C1 segment of cervical spinal cord (tissue), 14 donors: ENCODE data around the gene CAPZB.

Source experiments
- DNase-seq, 14 donors: peaks; one replicate each; lab custom pipeline; 2025; lab: John Stamatoyannopoulos, UW

Gene CAPZB

GRCh38 chr1:19331262-19331878 lies 154.0 kb downstream of the CAPZB start:
- no peak for DNase-seq

- DNase-seq: no peak
These were observed 154.7 kb downstream of the CAPZB start for GRCh38 chr1:19330449-19331135.

GRCh38 chr1:19329611-19330010 lies 155.7 kb downstream of the CAPZB start:
- DNase-seq: no peak

DNA sequence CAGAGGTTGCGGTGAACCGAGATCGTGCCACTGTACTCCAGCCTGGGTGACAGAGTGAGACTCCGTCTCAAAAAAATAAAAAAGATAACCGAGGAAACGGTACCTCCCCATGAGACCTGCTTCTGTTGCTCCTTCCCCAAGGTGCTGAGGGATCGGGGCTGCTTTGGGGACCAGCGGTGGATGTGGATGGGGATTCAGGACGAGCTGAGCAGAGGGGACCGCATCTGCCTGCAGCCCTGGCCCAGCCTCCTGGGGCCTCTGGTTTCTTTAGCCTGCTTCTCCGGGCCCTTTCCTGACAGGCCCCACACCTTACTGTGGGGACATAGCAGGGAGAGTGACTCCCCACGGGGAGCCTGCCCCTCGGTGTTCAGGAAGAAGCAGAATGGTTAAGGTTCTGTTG lies 156.2 kb downstream of the CAPZB start:
- DNase-seq: no peak

DNA sequence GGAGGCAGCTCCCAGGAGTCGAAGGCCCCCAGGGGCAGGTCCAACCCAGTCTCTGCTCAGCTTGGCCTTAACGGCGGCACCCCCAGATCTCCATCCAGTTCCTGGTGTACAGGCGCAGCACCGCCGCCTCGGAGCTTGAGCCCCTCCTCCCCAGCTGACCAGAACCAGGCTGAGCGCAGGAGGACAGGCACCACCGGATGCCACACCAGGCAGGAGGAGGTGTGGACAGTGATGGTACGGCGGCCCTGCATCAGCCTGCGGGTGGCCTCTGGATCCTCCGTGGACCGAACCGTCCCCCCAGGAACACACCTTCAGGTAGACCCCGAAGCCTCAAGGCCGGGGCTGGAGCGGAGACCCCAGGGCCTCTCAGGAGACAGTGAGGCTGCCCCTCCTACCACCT lies 156.9 kb downstream of the CAPZB start:
- DNase-seq: no peak

DNA sequence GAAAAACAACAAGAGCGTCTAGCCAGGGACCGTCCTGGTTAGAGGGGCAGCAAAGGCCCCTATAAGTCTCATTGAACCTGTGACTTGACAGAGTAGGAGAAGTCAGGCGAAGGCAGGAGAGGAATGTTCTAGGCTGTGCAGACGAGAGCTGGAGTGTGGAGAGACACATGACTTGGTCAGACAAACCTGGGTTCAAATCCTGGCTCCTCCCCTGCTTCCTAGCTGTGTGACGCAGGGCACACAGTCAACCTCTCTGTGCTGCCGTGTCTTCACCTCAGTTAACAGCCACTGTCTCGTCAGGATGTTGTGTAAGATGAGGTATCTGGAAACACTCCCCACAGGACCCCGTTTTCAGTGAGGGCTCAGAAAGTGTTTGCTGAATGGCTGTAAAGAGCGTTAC lies 157.6 kb downstream of the CAPZB start:
- DNase-seq: no peak

DNA sequence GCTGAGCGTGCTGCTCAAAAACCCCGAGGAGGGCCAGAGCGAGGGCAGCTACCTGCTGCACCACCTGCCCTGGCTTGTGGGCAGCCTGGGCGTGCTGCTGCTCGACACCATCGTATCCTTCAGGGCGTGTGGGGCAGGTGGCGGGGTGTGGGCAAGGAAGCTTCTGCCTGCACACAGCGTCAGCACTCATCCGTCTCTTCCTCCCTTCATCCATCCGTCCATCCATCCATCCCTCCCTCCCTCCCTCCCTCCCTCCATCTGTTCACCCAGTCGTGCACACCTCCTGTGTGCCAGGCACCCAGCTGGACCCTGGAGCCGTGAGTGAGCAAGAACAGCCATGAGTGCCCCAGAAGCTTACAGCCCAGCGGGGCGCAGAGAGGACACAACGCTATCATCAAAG lies 158.0 kb downstream of the CAPZB start:
- peak in 1 of 14 donors; percentile 61 for DNase-seq

GRCh38 chr1:19326748-19327065 lies 158.6 kb downstream of the CAPZB start:
- no peak for DNase-seq

DNA sequence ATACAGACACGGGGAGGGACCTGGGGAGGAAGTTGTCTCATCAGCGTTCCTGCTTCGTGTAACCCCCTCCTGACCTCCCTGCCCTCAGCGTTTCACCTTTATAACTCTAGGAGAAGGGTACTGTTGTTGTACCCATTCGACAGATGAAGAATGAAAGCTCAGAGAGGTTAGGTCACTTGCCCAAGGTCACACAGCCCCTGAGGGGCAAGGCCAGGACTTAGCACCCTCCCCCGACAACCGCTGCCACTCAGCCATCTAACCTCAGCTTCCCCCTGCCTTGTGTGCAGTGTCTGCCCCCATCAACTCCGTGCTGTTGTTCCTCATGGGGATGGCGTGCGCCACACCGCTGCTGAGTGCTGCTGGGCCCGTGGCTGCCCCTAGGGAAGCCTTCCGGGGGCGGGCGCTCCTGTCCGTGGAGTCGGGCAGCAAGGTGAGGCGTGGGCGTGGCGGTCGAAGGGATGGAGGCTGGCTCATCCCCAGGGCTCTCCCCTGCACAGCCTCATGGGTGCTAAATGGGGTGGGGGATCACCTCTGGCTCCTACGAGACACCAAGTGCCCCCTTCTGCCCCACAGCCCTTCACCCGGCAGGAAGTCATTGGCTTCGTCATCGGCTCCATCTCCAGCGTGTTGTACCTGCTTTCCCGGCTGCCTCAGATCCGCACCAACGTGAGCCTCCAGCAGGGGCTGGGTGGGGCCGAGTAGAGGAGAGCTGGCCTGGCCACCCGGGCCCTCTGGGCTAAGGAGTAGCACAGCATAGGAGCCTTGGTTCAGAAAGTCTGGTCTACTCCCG lies 159.2 kb downstream of the CAPZB start:
- no peak for DNase-seq

DNA sequence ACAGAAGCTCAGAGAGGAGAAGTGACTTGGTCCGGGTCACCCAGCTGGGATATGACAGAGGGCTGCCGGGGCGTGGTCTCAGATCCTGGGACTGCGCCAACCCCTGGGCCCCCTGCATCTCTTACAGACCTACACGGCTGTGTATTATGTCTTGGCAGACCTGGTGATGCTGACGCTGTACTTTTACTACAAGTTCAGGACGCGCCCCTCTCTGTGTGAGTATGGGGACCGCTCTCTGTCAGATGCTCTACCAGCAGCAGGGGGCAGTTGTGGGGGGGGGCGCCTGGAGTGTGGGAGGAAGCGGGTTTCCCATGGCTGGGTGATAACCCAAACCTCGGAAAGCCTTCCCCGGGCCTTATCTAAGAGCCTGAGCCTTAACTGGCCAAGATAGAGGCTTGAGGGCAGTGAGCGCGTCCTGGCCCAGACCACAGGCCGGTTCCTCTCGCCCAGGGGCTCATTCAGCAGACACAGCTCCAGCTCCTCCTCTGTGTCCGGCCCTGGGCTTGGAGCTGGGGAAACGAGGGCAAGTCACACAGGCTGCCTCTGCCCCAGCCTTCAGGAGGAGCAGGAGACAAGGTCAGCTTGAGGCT lies 159.9 kb downstream of the CAPZB start:
- DNase-seq: no peak

DNA sequence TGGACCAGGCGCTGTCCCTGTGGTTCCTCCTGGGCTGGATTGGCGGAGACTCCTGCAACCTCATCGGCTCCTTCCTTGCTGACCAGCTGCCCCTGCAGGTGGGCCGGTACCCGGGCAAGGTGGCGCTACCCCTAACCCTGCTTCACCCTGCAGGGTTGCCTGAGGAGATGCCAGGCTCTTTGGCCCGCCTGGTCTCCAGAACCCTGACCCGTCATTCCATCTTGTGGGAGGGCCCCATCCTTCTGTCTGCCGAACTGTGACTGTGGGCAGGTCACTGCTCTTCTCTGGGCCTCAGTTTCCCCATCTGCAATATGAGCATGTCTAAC lies 160.7 kb downstream of the CAPZB start:
- DNase-seq: no peak

- no peak for DNase-seq
These were observed 161.2 kb downstream of the CAPZB start for GRCh38 chr1:19323987-19324664.

- no peak for DNase-seq
These were observed 162.9 kb downstream of the CAPZB start for GRCh38 chr1:19322481-19322880.

DNA sequence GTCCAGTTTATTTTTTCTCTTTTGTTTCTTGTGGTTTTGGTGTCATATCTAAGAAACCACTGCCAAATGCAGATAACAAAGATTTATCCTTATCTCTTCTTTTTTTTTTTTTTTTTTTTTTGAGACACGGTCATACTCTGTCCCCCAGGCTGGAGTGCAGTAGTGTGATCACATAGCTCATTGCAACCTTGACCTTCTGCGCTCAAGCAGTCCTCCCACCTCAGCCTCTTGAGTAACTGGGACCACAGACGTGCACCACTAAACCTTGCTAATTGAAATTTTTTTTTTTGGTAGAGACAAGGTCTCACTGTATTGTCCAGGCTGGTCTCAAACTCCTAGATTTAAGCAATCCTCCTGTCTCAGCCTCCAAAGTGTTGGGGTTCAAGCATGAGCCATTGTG lies 164.3 kb downstream of the CAPZB start:
- no peak for DNase-seq

GRCh38 chr1:19319196-19319595 lies 166.1 kb downstream of the CAPZB start:
- no peak for DNase-seq

DNA sequence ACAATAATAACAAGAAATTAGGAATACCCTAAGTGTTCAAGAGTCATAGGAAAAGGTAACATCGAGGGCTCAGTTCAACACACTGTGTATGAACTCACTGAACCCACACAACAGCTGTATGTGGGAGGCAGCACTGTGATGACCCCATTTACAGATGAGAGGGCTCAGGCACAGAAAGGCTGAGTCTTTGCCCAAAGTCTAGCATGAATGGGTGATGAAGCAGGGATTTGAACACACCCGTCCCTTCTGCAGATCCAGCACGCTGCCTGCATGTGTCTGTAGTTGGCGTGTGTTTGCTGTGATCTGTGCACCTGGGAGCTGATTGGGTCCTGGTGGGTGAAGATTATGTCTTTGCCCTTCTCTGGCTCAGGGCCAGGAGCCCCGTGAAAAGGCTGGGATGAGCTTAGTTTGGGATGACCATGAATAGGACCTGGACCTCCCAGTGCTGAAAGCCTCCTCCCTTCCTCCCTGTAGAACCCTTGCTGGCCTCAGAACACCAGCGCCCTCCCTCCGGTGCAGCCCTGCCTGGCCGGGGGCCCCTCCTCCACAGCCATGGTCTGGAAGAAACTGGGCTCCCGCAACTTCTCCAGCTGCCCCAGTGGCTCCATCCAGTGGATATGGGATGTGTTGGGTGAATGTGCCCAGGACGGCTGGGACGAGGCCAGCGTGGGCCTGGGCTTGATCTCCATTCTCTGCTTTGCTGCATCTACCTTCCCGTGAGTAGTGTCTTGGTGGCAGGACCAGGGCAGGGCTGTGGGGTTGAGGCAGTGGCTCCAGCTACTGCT lies 168.0 kb downstream of the CAPZB start:
- no peak for DNase-seq

- DNase-seq: peak in 3 of 14 donors; percentile 15 to 90 (median 22)
These were observed 169.8 kb downstream of the CAPZB start for GRCh38 chr1:19315378-19316198.

- DNase-seq: no peak
These were observed 171.1 kb downstream of the CAPZB start for GRCh38 chr1:19313961-19314882.

GRCh38 chr1:19313636-19313959 lies 171.7 kb downstream of the CAPZB start:
- no peak for DNase-seq
